Adrenal gland (tissue), 12 donors: ENCODE data around the gene TXNRD2. TPM values are rescaled to one million over a fixed set of nuclear protein-coding genes. Genes with fewer than 3 reads are reported as not detected.

Experiments
- DNase-seq, 7 donors: peaks; one replicate each; pipeline ENCODE4 v3.0.0-alpha.2; 2019 to 2020
- H3K27ac ChIP-seq, 5 donors: fragments of 200-600 bp; sonication (generic) in 4 of 5; 1 replicate in 3 of 5; 2 replicates in 2 of 5; pipeline versions ENCODE4 v1.5.1 to v1.8.0; 2016 to 2020; ENCODE audit warnings: mild to moderate bottlenecking in 1 of 5
- H3K27me3 ChIP-seq: fragments of 200-600 bp; 2 replicates; pipeline ENCODE4 v1.8.0; 2021
- H3K36me3 ChIP-seq, 2 donors: fragments of 200-600 bp; replicated peaks in 1 of 2; 1 replicate in 1 of 2; 2 replicates in 1 of 2; pipeline versions ENCODE4 v1.5.1 to v1.8.0; 2018 to 2022
- H3K4me1 ChIP-seq, 2 donors: fragments of 200-600 bp; replicated peaks in 1 of 2; 1 replicate in 1 of 2; 2 replicates in 1 of 2; pipeline versions ENCODE4 v1.5.1 to v1.8.0; 2018 to 2021
- H3K4me3 ChIP-seq, 4 donors: fragments of 200-600 bp; sonication (generic) in 3 of 4; one replicate each; pipeline ENCODE4 v1.5.1; 2016 to 2018
- H3K9me3 ChIP-seq, 3 donors: fragments of 200-600 bp; sonication (generic) in 1 of 3; replicated peaks in 1 of 3; 1 replicate in 2 of 3; 2 replicates in 1 of 3; pipeline versions ENCODE4 v1.5.1 to v1.8.0; 2016 to 2021
- POLR2A ChIP-seq, 2 donors: fragments of 450-650 bp; IDR thresholded peaks; one replicate each; pipeline ENCODE4 v1.6.1; 2017; ENCODE audit warnings: antibody characterized with exemption in 2 of 2, mild to moderate bottlenecking in 2 of 2, moderate library complexity in 1 of 2
- WGBS, 4 donors: extraction: QIAGEN DNeasy Blood & Tissue Kit in 2 of 4; methylation state at CpG; one replicate each; pipeline versions ENCODE4 v1.1.5 to v1.1.7; 2013 to 2017; 5-methylcytosine and 5-hydroxymethylcytosine counted together
- intact Hi-C, 2 donors: fragments of 100-400 bp; cut with DNase I; formaldehyde crosslinking; loops; one replicate each; pipeline versions ENCODE4 v1.14.1 to v1.15.0; 2022 to 2023
- polyA plus RNA-seq, 3 donors: library from polyadenylated mRNA; stranded (reverse); fragments of 200-250 nt in 2 of 3; fragments of 350-450 nt in 1 of 3; fragmentation: Illumina TruSeq in 1 of 3; extraction: RNeasy Lipid Tissue Mini Kit (QIAGEN cat#74804) in 1 of 3; gene quantifications; one replicate each; pipeline ENCODE4 v1.2.3, GENCODE V29; 2013 to 2014
- total RNA-seq, 9 donors: library from RNA; depleted of rRNA in 4 of 9; stranded (reverse); fragments of >200 nt in 4 of 9; fragments of 120-200 nt in 1 of 9; fragmentation: NEBNext Ultra II Directional in 1 of 9; extraction: Animal tissue kit (Norgen Biotek cat#: 25700) in 1 of 9; gene quantifications; one replicate each; pipeline versions ENCODE4 v1.1.0 to v1.2.4, GENCODE V29; 2013 to 2023
- TF ChIP-seq, protein P1 (sequence below), 6 experiments: fragments of 450-650 bp in 4 of 6; fragments of 200-600 bp in 2 of 6; sonication (generic) in 1 of 6; IDR thresholded peaks; 1 replicate in 5 of 6; 2 replicates in 1 of 6; pipeline versions ENCODE4 v1.5.1 to v1.8.0; 2016 to 2021; ENCODE audit warnings: antibody characterized with exemption in 6 of 6, mild to moderate bottlenecking in 2 of 6, moderate library complexity in 1 of 6
- donor health status: healthy with polysubstance abuse.
- donor health status: Bipolar disorder and iron deficiency.
- donor health status: DM: yes; HTN: yes; CAD: no.
- donor health status: DM: no; HTN: no; CAD: no.
- donor health status: DM: no; HTN: no; CAD: no.
- donor health status: DM: yes; HTN: yes; CAD: no.

TXNRD2 gene
- total and polyA plus RNA-seq, 12 donors: 39.6 to 171 (median 59.5) TPM

DNA sequence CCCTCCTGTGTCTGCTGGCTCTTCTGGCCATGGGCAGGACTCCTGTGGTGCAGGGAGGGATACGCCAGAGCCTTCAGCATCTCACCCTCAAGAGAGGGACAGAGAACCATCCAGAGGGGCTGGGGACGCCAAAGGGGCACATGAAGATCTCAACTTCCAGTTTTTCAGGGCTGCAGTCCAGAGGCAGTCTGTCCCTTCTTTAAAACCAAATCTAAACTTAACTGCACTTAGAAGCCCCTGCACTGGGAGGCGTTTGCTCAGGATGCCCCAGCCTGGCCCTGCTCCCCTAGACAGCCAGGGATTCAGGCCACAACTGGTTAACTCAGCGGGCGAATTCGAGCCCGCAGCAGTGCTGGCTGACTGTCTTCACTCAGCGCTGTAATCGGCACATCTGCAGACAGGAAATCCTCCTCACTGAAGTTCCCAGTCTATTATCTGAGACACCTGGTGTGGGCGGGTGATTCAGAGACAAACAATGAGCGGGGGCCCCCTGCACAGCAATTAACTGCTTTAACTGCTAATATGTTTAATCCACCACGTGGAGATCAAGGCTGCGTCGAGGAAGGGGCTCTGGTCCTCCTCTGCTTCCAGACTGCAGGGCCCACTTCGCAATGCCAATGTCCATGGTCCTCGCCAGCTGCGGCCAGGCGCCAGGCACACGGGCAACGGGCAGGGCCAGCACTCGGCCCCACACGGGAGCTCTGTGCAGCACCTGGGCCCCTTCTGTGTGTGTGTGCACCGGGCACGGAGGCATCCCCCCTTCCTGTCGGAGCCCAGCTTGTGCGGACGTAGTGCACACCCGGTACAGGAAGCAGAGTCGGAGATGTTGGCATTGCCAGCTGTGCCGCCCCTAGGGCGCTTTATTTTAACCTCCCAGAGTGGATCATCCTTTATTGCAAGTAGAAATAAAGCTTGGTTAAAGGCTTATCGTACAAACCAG is 50.0 kb downstream of the TXNRD2 start:
- TF ChIP-seq POLR2A (IDR thresholded peaks at IDR 0.05): no peak
- TF ChIP-seq, protein P1, sequence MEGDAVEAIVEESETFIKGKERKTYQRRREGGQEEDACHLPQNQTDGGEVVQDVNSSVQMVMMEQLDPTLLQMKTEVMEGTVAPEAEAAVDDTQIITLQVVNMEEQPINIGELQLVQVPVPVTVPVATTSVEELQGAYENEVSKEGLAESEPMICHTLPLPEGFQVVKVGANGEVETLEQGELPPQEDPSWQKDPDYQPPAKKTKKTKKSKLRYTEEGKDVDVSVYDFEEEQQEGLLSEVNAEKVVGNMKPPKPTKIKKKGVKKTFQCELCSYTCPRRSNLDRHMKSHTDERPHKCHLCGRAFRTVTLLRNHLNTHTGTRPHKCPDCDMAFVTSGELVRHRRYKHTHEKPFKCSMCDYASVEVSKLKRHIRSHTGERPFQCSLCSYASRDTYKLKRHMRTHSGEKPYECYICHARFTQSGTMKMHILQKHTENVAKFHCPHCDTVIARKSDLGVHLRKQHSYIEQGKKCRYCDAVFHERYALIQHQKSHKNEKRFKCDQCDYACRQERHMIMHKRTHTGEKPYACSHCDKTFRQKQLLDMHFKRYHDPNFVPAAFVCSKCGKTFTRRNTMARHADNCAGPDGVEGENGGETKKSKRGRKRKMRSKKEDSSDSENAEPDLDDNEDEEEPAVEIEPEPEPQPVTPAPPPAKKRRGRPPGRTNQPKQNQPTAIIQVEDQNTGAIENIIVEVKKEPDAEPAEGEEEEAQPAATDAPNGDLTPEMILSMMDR (IDR thresholded peaks at IDR 0.05): no peak
- H3K4me3 ChIP-seq: no peak overlapping the region
- no peaks in the 10 kb centered on the region for H3K9me3 ChIP-seq
- peak in 1 of 7 donors; percentile 63 for DNase-seq
- intact Hi-C loops: no loop called here
- H3K4me1 ChIP-seq: no peaks in the 10 kb centered on the region
- H3K36me3 ChIP-seq: peaks cover 0 to 8% of the 10 kb centered on the region in 2 donors
- 47 to 58% (median 54%) methylated on average over 16 to 32 of the region's 32 CpGs for WGBS, 4 donors
- H3K27ac ChIP-seq: peak overlapping the region in 2 of 5 donors; percentile 17 to 51
- H3K27me3 ChIP-seq: no peaks in the 10 kb centered on the region

DNA sequence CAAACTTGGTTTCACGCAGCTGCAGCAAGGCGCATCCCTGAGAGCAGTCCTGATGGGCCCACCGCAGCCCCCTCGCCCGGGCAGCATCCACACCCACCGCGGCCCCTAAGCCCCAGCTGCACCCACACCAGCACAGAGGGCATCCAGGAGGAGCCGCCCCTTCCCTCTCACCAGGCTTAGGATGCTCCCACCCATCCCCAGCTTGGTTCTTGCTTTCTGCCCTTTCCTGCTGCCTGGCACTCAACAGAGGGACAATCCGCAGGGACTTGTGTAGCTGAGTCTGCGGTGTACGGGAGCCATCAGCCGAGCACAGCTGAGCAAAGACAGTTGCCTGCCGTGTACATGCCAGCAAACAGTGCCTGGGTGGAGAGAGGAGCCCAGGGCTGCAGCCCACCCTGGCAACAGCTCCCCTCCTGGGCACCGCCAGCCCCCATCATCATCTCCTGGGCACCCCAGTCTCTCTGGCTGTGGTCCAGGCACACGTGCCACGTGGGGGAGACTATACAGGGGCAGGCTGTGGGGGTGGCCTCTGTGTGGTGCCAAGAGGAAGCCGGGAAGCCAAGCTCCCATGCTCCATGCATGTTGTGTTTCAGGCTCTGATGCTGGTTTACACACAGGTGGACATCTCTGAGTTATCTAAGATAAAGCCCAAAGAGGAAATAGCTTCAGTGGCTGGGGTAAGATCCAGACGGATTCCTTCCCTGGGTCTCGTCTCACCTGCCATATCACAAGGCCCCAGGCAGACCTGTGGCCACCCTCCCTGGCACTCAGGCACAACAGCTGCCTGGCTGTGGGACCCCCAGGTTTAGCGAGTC is 50.9 kb downstream of the TXNRD2 start:
- intact Hi-C loops: no loop called here
- 78 to 91% (median 85%) methylated on average over 9 to 20 of the region's 20 CpGs for WGBS, 4 donors
- H3K4me1 ChIP-seq: no peaks in the 10 kb centered on the region
- DNase-seq: no peak
- H3K4me3 ChIP-seq: no peak overlapping the region
- H3K27ac ChIP-seq: peak overlapping the region in 1 of 5 donors; percentile 51
- TF ChIP-seq, protein P1 (IDR thresholded peaks at IDR 0.05): no peak
- no peak for TF ChIP-seq POLR2A (IDR thresholded peaks at IDR 0.05)
- H3K36me3 ChIP-seq: peaks cover 0 to 8% of the 10 kb centered on the region in 2 donors
- H3K27me3 ChIP-seq: no peaks in the 10 kb centered on the region
- H3K9me3 ChIP-seq: no peaks in the 10 kb centered on the region

DNA sequence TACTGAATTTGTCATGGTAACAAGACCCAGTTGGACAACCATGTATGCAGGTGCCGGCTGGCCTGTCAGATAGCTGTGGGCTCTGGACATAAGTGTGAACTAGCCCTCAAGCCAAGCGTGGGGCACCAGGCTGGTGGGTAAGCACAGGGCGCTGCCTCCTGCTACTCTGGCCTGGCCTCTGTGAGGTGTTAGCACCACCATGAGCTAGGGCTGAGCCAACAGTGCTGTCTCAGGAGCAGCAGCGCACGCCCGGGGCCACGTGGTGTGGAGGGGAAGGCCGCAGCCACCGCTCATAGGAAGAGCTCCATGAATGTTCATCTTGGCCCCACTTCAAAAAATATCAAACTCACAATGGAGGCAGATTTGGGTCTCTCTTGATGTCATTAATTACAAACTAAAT is 51.7 kb downstream of the TXNRD2 start:
- intact Hi-C loops: no loop called here
- H3K9me3 ChIP-seq: no peaks in the 10 kb centered on the region
- H3K27ac ChIP-seq: no peak overlapping the region
- H3K36me3 ChIP-seq: peaks cover 0 to 8% of the 10 kb centered on the region in 2 donors
- TF ChIP-seq POLR2A (IDR thresholded peaks at IDR 0.05): no peak
- TF ChIP-seq, protein P1 (IDR thresholded peaks at IDR 0.05): no peak
- no peaks in the 10 kb centered on the region for H3K27me3 ChIP-seq
- H3K4me1 ChIP-seq: no peaks in the 10 kb centered on the region
- H3K4me3 ChIP-seq: no peak overlapping the region
- 93 to 98% (median 95%) methylated on average over 9 of the region's 9 CpGs for WGBS, 4 donors
- no peak for DNase-seq

DNA sequence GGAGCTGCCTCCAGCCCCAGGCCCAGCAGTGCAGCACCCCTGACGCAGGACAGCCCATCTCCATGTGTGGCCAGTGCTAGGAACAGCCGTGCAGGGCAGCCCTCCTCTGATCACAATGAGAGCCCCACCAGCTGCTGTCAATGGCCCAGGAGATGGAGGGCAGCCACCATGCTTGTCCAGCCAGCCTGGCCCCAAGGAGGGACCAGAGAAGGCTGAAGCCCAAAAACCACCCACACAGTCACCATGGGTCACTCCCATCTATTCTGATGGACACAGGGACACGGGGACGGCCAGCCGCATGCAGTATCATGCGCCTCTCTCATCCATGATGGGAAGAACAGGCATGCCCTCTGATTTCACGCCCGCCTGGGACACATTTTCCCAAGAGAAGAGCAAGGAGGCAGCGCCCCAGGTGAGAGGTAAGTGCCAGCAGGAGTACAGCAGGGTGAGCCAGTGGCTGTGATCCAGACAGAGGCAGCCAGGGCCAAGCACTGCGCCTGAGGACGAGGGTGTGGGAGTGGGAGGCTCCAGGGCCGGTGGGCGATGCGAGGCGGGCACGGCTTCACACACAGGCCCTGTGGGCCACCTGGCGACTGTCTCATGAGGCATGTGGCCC is 53.4 kb downstream of the TXNRD2 start:
- WGBS, 4 donors: 92 to 99% (median 96%) methylated on average over 16 to 17 of the region's 17 CpGs
- Histone ChIP-seq H3K27ac (no peak overlapping the region), H3K4me1 (no peaks in the 10 kb centered on the region), H3K9me3 (no peaks in the 10 kb centered on the region), H3K4me3 (no peak overlapping the region), H3K27me3 (no peaks in the 10 kb centered on the region), H3K36me3 (peaks cover 0 to 8% of the 10 kb centered on the region in 2 donors)
- no peak for DNase-seq
- TF ChIP-seq POLR2A (IDR thresholded peaks at IDR 0.05): no peak
- TF ChIP-seq, protein P1 (IDR thresholded peaks at IDR 0.05): no peak
- intact Hi-C loops: no loop called here
